GM19438 (cell line): ENCODE measurements around the gene MC2R.

Experiments used
- ATAC-seq: cut with Tn5 transposase; IDR thresholded peaks from one replicate; pipeline ENCODE4 v1.9.1; 2021; ENCODE audit warnings: low read depth; ENCODE audit not compliant: unreplicated experiment

The MC2R gene

DNA sequence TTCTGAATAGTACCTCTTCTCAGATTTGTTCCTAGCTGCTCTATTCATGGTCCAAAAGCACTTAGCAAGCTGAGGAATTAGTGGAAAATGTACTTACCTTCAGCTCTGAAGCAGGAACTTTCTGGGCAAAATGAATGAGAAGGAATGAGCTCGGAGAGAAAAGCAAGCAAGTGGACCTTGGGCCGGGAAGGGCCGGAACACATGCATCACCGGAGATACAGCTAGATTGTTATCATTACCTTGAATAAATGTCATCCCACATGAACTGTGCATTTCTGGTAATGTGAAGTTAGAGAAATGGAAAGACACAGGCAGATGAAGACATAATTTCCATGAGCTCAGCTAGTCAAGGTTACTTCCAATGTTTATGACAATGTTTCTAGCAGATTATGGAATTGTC is at the start of gene MC2R:
Gene MC2R, minus strand, starts transcription at position 146 of the 400 bp plus-strand sequence. CDS start 30,018 bp downstream, outside the sequence.
- no peak for ATAC-seq

DNA sequence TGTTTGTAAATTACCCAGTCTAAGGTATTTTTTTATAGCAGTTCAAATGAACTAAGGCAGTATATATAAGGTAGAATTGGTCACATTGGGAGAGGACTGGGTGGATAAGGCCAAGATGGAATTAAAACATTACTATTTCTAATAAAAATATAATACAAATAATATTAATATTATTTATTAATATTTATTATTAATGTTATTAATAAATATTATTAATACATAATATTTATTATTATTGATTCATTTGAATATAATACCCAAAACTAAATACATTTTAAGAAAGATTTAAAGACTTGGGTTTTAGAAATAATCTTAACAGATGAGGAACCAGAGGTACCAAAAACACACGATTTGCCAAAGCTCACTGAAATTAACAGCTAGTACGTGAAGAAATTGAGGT is 30.5 kb upstream of the MC2R start:
- ATAC-seq = no peak

DNA sequence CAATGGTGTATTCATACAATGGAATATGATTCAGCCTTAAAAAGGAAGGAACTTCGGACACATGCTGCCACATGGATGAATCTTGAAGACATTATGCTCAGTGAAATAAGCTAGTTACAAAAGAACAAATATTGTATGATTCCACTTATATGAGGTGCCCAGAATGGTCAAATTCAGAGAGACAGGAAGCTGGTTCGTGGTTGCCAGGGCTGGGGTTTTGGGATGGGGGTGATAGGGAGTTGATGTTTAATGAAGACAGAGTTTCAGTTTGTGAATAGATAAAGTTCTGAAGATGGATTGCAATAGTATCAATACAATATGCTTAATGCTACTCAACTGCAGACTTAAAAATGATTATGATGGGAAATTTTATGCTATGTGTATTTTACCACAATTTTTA is 28.0 kb upstream of the MC2R start:
- ATAC-seq = no peak

DNA sequence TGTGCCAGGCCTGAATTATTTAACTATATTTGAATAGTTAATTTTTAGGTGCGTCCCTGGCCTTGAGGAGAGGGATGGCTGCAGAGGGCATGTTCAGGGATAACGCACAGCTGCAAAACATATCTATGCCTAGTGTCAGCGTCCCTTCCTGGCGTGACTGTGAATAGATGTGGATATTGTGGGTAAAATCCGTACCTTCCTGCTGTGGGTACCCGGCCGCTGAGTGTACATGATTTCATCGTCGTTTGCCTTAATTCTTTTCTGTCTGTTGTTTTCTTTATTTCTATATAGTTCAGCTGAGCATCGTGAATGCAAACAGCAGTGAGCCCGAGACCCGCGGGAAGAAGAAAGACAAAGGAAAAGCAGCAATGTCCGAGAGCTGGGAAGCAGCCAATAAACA is 25.0 kb upstream of the MC2R start:
- no peak for ATAC-seq

DNA sequence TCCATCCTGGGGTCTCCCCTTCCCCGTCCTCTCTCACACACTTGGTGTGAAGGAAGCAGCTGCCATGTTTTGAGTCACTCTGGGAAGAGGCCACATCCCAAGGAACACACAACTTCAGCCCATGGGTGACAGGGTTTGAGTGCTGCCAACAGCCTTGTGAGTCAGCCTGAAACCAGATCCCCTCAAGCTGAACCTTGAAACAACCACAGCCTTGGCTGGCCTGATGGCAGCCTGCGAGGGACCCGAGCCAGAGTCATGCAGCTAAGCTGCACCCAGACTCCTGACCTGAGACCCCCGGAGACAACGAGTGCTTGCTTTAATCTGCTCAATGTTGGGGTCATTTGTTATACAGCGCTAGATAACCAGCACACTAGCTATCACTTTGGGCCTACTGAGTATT is 19.3 kb upstream of the MC2R start:
- no peak for ATAC-seq

DNA sequence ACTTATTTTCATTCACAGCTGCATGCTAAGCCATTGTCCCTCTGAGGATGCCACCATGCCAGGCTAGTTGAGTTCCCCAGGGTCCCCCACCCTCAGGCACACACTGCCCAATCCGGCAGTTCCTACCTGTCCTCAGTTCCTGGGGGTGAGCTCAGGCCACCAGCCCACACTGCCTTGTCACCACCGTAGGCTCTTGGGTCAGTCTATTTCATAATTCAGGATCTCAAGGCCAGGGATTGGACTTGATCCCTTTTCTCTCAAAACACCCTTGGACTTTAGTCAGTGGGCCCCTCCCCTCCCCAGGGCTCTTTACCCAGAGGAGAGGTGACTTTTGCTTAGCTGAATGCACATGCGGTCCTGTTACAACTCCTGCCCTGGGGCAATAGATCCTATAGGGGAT is 18.7 kb upstream of the MC2R start:
- no peak for ATAC-seq

DNA sequence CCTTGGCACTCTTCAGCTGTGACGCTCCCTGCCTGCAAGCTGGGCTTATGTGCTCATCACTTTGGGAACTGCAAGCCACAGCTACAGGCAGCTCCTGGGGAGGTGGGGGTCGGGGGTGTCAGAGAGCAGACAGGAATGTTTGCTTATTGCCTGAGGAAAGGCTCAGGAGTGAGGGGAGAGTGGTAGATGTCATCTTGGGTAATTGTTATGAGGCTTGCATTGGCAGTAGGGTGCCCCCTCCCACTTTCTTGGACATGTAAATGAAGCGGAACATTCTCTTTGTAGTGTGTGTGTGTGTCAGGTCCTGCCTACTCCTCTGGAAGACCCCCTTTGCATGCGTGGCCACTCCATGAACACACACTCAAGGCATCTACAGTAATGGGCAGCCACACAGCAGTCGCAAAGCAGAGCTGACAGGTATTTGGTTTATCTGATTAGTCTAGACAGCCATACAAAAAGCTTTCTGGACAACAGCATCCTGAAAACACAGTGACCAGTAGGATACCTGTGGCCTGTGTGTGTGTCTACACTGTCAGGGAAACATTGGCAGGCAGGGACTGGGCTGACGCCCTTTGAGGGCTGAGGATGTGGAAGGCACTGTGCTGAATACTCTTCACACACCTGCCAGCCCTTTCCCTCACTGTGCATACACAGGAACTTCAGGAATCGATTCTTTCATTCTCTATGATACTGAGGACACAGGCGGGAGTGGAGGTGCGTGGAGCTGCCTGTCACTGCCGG is 17.1 kb upstream of the MC2R start:
- no peak for ATAC-seq

DNA sequence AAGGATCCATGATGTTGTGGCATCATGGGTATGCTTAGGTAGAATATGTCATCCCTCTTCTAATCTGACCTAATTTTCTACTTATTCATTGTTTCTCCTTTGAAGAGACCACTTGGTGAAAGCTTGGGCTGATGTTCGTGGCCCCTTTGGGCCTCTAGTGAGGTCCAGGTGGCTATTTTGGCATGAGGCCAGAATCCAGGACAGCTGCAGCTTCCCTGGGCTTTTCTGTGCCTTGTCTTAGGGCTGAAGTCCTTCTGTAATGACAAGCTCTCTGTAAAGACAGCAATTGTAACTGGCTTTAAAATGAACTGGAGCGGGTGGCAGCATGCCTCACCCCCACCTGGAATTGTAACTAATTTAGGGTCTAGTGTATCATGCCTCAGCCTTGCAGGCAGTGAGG is 15.6 kb upstream of the MC2R start:
- no peak for ATAC-seq

DNA sequence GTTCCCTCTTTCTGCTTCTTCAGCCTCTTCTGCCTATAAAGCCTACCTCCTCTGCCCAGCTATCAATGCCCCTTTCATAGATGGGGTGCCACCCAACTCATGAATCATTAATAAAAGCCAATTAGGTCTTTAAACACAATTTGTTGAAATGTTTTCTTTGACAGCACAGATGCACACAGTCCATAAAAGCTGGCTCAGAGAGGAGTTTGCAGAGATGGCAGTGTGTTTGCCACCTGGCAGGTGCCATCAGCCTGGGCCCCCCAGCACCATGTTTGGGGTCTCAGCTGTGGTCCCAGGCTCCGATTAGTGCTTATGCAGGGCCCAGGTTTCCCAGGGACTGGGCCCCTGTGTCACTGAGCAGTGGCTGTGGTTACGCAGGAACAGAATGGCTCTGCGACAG is 7.9 kb upstream of the MC2R start:
- no peak for ATAC-seq

DNA sequence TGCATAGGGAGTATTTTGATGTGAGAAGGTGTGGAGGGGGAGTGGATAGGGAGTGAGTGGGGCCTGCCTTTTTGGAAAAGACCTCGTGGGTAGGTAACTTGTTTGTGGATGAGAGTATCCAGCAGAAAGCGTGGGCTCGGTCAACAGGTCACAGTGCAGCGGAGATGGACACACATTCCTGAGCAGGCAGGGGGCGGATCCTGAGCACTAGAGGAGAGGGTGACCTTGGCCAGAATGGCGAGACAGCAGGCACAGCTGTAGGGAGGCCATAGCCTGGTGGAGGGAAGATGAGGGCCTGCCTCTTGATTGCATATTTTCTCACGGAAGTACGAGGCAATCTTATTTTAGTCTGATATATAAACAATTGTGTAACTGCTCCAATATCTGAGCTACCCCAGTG is 3.6 kb upstream of the MC2R start:
- ATAC-seq = no peak

DNA sequence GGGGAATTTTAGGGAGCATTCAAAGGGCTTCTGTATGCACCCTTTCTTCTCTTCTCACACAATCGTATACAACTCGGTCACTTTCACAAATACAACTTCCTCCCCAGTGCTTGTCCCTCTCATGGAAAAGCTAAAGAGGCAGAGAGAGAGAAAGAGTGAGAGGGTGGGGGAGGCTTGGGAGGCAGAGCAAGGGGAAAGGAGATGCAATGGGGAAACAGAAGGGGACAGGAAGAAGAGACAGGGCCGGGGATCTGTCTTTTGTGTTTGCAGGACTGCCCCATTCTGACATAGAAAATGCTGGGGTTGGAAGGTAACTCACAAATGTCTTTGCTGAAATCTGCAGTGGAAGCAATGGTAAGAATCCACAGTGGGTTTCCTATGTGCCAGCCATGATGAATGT is 2.1 kb upstream of the MC2R start:
- ATAC-seq = no peak

DNA sequence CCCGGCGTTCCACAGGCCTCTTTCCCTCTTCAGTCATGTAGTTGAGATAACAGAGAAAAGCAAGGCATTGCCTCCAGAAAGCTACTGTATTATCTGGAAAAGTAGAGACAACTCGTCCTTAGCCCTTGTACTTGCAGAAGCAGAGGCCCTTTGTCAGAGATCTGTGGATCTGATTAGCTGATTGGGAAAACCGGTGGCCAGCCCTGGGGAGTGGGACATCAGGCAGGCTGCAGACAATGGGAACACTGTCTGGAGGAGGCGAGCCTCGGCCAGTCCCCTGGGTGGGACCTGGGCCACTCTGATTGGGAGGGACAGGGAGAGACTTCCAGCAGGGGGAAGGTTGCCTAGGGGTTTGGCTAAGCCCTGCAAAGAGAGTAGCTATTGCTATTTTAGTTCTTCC is 1.2 kb upstream of the MC2R start:
- no peak for ATAC-seq

DNA sequence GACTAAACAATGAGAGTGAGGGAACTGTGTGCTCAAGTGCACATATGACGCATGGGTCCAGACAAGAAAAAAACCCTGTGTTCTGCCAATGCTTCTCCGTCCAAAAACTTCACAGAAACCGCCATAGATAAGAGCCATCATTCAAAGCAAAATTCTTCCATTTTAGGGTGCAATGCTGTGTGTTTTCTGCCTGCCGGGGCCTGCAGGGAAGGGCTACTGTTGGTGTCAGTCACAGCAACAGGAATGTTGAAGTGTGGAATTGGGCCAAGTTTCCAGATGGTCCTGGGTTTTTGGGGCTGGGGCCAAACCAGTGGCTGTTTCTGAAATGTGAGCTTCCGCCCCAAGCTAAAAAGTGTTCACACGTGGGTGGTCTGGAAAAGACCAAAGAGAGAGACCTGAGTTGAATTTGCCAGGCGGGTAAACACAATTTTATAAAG is 677 bp upstream of the MC2R start:
- ATAC-seq = no peak

DNA sequence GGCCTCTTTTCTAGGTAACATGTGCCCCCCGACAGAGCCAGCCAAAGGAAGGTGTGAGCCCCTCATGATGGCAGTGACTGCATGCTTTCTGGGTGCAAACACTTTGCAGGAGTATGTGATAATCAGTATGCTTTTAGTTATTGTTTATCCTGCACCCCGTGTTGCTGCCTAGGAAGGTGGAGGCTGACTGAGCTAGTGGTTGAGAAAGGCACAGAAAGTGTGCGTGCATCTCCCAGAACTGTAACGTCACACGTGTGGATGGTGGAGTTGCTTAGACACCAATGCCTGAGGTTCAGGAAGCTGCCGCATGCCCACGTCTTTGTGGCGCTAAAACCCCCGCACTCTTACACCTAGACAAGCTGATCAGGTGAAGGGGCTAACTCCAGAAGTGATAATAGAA is 580 bp downstream of the MC2R start:
- ATAC-seq = no peak

DNA sequence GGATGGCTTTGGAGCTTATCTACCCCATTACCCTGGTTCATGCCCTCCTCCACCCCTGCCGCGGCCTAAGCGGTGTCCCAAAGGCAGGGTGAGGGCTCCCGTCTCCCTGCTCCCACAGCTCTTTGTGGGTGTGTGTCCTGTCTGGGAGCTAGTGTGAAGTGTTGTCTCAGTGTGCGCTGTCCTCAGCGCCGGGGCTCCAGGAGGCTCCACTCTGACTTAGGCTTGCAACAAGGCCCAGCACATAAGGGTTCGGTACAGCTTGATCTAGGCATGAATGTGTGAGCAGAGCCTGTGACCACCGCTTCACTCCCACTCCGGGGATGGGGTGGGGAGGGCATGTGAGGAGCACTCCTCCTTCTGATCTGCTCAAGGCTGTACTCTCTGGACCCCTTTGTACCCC is 1.2 kb downstream of the MC2R start:
- ATAC-seq = no peak

DNA sequence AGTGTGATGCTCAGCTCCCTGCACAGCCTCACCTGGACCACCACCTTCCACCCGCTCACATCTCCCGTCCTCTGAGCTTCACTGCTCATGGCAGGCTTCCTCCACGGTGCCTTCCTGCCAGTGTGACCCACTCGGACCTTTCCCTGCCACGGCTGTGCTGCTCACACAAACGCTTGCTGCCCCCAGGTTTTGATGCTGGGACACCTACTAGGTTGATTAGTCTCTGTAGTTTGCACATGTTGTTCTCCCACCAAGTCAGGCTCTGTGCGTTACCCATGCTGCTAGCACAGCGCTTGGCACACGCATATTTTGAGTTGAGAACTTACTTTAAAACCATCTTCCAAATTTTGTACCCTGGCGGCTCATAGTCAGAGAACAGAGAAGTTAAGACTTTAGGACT is 2.1 kb downstream of the MC2R start:
- ATAC-seq = no peak

DNA sequence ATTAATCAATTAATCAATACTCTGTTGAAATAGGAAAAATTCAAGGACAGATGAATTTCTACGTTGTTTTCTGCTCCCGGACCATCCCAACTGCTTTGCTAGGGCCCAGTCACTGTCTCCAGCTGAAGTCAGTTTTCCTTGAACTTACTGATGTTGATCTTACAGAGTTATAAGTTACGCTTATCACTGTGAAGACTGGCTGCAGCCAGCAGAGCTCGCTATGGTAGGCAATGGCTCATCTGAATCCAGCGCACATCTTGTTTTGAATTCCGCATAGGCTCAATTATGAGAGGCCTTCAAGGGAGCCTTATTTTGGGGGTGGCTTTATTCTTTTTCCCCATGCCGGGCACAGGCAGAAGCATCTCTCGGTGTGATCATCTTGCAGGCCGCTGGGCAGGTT is 2.7 kb downstream of the MC2R start:
- ATAC-seq = no peak

DNA sequence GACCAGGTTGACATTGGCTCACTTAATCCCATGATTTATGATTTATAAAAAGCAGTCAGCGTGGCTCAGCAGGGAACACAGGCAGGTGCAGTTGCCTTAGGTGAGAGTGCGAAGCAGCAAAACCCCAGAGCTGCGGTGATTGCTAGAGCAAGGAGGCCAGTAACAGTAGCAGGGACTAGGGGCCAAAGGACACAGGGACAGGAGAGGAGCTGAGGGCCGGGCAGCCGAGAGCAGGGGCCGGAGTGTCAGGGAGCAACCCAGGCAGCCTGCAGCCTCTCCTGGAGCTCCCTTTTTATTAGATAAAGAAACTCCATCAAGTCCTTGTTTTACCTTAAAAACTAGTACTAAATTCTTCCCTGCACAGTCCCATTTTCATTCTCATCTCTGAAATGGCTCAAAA is 4.3 kb downstream of the MC2R start:
- ATAC-seq = no peak

DNA sequence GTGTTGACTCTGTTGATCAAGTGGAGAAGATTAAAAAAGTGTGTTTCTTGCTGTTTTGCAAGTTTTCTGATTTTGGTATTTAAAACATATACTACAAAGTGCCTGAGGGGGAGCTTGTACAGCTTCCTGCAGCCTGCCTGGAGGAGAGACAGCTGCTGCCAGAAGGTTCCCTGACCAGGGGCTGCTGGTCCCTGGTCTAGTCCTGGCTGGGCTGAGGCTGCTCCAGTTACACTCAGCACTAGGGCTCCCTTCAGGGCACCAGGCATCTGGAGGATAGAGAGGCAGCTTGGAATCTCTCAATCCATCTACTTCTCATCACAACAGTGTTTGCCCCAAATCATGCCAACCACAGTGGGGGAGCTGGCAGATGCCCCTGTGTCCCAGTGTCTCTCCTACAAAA is 4.8 kb downstream of the MC2R start:
- ATAC-seq = no peak

DNA sequence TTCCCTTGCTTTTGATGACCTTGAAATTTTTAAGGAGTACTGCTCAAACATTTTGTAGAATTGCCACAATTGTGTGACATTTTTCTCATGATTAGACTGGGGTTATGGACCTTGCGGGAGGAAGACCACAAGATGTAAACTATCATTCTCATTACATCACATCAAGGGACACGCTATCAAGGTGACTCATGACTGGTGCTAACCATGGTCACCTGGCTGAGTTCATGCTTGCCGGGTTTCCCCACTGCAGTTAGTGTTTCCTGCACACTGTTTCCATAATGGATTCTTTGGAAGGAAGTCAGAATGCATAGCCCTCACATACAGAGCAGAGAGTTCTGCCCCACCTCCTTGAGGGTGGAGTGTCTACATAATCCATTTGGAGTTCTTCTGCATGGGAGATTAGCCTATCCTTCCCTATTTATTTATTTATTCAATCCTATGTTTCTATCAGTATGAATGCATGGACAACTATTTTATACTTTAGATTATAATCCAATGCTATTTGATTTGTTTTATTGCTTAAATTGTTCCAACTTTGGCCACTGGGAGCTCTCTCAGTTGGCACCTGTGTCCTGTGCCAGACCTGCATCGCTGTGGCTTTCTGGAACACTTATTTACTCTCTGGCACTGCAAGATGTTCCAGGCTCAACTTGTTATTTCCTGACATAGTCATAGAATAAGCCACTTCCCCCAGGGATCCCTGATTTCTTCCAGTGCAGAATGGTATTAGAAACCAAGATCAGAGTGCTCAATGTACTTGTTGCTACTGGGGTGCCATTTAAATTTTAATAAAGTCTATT is 6.0 kb downstream of the MC2R start:
- no peak for ATAC-seq

DNA sequence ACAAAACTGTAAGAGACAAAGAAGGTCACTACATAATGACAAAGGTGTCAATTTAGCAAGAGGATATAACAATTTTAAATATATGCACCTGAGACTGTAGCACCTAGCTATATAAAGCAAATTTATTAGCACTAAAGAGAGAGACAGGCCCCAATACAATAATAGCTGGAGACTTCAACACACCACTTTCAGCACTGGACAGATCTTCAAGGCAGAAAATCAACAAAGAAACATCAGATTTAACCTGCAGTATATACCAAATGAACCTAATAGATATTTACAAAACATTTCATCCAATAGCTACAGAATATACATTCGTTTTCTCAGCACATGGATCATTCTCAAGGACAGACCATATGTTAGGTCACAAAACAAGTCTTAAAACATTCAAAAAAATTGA is 14.7 kb downstream of the MC2R start:
- no peak for ATAC-seq

DNA sequence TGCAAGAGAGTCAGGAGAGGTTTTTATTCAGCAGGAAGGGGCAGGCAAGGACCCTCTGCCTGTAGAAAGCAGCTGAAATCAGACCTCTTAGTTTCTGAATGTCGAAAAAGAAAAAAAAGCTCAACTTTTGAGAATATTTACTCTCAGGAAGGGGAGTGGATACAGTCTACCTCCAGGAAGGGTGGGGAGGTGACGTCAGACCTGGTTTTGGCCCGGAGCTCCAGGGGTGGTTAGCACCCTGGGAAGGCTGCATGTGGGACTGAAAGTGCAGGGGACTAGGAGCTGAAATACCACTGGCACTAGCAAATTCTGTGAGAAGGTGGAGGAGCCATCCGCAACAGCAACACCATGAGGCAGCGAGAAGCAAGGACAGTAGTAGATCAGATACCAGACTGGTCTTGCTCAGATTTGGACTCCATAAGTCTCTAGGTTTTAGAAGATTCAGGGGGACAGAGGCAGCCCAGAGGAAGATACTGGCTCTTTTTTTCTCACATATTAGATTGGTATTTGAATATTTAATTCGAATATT is 19.8 kb downstream of the MC2R start:
- ATAC-seq = no peak
